HL-60 (cell line): ENCODE measurements around the gene NACA2.

Experiments
- DNase-seq, 2 experiments: peaks; one replicate each; pipeline ENCODE4 v3.0.0-alpha.2; 2010 to 2020; ENCODE audit warnings: low read depth in 1 of 2, low spot score in 1 of 2
- H3K27ac ChIP-seq: fragments of 250-450 bp; sonication (Bioruptor Pico); replicated peaks from 2 replicates; pipeline ENCODE4 v1.5.1; 2020; ENCODE audit warnings: mild to moderate bottlenecking, moderate library complexity
- H3K27me3 ChIP-seq: fragments of 250-450 bp; sonication (Bioruptor Pico); 2 replicates; pipeline ENCODE4 v1.5.1; 2021; ENCODE audit warnings: mild to moderate bottlenecking, moderate library complexity; ENCODE audit not compliant: insufficient read depth, poor library complexity, severe bottlenecking
- H3K4me3 ChIP-seq: replicated peaks from 2 replicates; pipeline ENCODE4 v1.5.1; 2011; ENCODE audit warnings: mild to moderate bottlenecking, control low read depth, low read length; ENCODE audit not compliant: insufficient read depth
- GABPA ChIP-seq: IDR thresholded peaks from 2 replicates; pipeline ENCODE4 v1.6.1; 2012; ENCODE audit warnings: low read depth
- POLR2AphosphoS5 ChIP-seq: IDR thresholded peaks from 2 replicates; pipeline ENCODE4 v1.6.1; 2012; ENCODE audit warnings: low read depth
- SPI1 ChIP-seq: IDR thresholded peaks from 2 replicates; pipeline ENCODE4 v1.6.1; 2012; ENCODE audit warnings: low read depth, mild to moderate bottlenecking, borderline replicate concordance
- TF ChIP-seq, protein P1 (sequence below): IDR thresholded peaks from 2 replicates; pipeline ENCODE4 v1.6.1; 2012; ENCODE audit warnings: low read depth; ENCODE audit not compliant: insufficient replicate concordance
- TF ChIP-seq, protein P2 (sequence below): IDR thresholded peaks from one replicate; pipeline ENCODE4 v1.5.1; 2011; ENCODE audit warnings: low read length, control low read depth, inconsistent platforms; ENCODE audit not compliant: insufficient read depth

NACA2 gene

DNA sequence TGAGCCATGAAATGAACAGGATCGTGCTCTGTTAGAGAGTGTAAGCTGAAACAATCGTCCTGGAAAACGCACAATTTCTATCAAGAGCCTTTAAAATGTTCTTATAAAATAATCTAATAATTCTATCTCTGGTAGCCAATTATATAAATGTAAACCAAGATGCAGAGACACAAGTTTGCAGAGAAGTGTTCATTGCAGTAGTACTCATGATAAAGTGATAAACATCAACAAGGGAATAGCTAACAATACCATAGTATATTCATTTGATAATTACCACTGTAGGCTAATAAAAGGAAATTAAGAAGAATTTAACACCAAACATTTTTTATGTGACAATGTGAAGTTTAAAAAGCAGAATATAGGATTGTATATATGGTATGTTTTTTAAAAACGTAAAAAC is 12.4 kb downstream of the NACA2 start:
- Histone ChIP-seq H3K27ac (no peak overlapping the region), H3K4me3 (no peak overlapping the region), H3K27me3 (peaks cover 9% of the 10 kb centered on the region)
- DNase-seq, result no peak
- TF ChIP-seq GABPA, result no peak
- TF ChIP-seq, protein P1, sequence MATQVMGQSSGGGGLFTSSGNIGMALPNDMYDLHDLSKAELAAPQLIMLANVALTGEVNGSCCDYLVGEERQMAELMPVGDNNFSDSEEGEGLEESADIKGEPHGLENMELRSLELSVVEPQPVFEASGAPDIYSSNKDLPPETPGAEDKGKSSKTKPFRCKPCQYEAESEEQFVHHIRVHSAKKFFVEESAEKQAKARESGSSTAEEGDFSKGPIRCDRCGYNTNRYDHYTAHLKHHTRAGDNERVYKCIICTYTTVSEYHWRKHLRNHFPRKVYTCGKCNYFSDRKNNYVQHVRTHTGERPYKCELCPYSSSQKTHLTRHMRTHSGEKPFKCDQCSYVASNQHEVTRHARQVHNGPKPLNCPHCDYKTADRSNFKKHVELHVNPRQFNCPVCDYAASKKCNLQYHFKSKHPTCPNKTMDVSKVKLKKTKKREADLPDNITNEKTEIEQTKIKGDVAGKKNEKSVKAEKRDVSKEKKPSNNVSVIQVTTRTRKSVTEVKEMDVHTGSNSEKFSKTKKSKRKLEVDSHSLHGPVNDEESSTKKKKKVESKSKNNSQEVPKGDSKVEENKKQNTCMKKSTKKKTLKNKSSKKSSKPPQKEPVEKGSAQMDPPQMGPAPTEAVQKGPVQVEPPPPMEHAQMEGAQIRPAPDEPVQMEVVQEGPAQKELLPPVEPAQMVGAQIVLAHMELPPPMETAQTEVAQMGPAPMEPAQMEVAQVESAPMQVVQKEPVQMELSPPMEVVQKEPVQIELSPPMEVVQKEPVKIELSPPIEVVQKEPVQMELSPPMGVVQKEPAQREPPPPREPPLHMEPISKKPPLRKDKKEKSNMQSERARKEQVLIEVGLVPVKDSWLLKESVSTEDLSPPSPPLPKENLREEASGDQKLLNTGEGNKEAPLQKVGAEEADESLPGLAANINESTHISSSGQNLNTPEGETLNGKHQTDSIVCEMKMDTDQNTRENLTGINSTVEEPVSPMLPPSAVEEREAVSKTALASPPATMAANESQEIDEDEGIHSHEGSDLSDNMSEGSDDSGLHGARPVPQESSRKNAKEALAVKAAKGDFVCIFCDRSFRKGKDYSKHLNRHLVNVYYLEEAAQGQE, result no peak
- no peak for TF ChIP-seq POLR2AphosphoS5
- TF ChIP-seq, protein P2, sequence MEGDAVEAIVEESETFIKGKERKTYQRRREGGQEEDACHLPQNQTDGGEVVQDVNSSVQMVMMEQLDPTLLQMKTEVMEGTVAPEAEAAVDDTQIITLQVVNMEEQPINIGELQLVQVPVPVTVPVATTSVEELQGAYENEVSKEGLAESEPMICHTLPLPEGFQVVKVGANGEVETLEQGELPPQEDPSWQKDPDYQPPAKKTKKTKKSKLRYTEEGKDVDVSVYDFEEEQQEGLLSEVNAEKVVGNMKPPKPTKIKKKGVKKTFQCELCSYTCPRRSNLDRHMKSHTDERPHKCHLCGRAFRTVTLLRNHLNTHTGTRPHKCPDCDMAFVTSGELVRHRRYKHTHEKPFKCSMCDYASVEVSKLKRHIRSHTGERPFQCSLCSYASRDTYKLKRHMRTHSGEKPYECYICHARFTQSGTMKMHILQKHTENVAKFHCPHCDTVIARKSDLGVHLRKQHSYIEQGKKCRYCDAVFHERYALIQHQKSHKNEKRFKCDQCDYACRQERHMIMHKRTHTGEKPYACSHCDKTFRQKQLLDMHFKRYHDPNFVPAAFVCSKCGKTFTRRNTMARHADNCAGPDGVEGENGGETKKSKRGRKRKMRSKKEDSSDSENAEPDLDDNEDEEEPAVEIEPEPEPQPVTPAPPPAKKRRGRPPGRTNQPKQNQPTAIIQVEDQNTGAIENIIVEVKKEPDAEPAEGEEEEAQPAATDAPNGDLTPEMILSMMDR, result no peak
- TF ChIP-seq SPI1, result no peak

GRCh38 chr17:61575983-61576382 is 15.0 kb downstream of the NACA2 start:
- no peak overlapping the region for H3K27ac ChIP-seq
- no peak overlapping the region for H3K4me3 ChIP-seq
- DNase-seq, result no peak
- peaks cover 7% of the 10 kb centered on the region for H3K27me3 ChIP-seq
- TF ChIP-seq, protein P1, result no peak
- TF ChIP-seq, protein P2, result no peak
- TF ChIP-seq SPI1 (no peak), POLR2AphosphoS5 (no peak), GABPA (no peak)

DNA sequence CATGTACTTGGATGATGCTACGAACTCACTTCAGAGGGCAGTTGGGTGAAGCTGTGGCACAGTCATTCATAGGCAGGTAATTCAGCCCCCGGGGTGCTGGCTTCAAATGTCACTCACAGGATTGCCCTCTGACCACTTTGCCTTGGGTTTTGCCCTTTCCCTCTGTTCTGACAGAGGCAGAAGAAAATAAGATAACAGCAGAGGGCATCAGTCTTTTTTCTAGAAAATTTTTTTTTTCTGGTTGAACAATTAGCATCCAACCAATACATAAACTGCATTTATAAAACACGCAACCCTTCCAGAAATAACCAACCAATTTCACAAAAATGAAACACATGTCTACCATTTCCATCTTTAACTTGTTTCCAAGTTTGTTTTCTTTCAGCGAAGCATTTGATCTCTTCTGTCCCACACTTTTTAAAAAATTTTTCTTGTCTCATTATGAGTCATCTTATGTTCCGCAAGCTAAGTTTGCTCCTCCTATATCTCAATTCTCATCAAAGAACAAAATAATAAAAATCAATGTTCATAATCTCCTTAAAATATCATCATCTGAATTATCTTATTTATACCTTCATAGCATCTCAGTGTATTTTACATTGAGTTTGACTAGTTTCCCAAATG is 15.6 kb downstream of the NACA2 start:
- TF ChIP-seq GABPA (no peak), POLR2AphosphoS5 (no peak), SPI1 (no peak)
- TF ChIP-seq, protein P1, result no peak
- no peak overlapping the region for H3K27ac ChIP-seq
- no peak for DNase-seq
- H3K27me3 ChIP-seq, result peaks cover 7% of the 10 kb centered on the region
- no peak overlapping the region for H3K4me3 ChIP-seq
